ENCODE results near the gene LYL1.

The LYL1 gene

GRCh38 chr19:13092606-13093235 lies 9.9 kb downstream of the LYL1 start:
- DNase-seq (ENCODE audit: low spot score), result no peak

- DNase-seq (ENCODE audit: low spot score), result no peak
These were observed 10.5 kb downstream of the LYL1 start for GRCh38 chr19:13092158-13092543.

GRCh38 chr19:13091400-13092157 lies 11.1 kb downstream of the LYL1 start:
- DNase-seq (ENCODE audit: low spot score), result peak; percentile 89

- no peak for DNase-seq (ENCODE audit: low spot score)
These were observed 12.0 kb downstream of the LYL1 start for GRCh38 chr19:13090511-13091231.

- no peak for DNase-seq (ENCODE audit: low spot score)
These were observed 12.7 kb downstream of the LYL1 start for GRCh38 chr19:13089857-13090507.

GRCh38 chr19:13089139-13089856 lies 13.4 kb downstream of the LYL1 start:
- no peak for DNase-seq (ENCODE audit: low spot score)

GRCh38 chr19:13087795-13088537 lies 14.7 kb downstream of the LYL1 start:
- DNase-seq (ENCODE audit: low spot score), result no peak

GRCh38 chr19:13087295-13087694 lies 15.4 kb downstream of the LYL1 start:
- no peak for DNase-seq (ENCODE audit: low spot score)

GRCh38 chr19:13086341-13086740 lies 16.3 kb downstream of the LYL1 start:
- no peak for DNase-seq (ENCODE audit: low spot score)

- no peak for DNase-seq (ENCODE audit: low spot score)
These were observed 17.0 kb downstream of the LYL1 start for GRCh38 chr19:13085666-13086065.

- DNase-seq (ENCODE audit: low spot score), result no peak
These were observed 19.0 kb downstream of the LYL1 start for GRCh38 chr19:13083627-13084026.

GRCh38 chr19:13083008-13083404 lies 19.7 kb downstream of the LYL1 start:
- DNase-seq (ENCODE audit: low spot score), result no peak

GRCh38 chr19:13082192-13083007 lies 20.3 kb downstream of the LYL1 start:
- DNase-seq (ENCODE audit: low spot score), result no peak

GRCh38 chr19:13079542-13079986 lies 23.1 kb downstream of the LYL1 start:
- DNase-seq (ENCODE audit: low spot score), result no peak

- DNase-seq (ENCODE audit: low spot score), result no peak
These were observed 23.6 kb downstream of the LYL1 start for GRCh38 chr19:13078897-13079541.

- DNase-seq (ENCODE audit: low spot score), result no peak
These were observed 24.3 kb downstream of the LYL1 start for GRCh38 chr19:13078381-13078780.

- DNase-seq (ENCODE audit: low spot score), result no peak
These were observed 25.4 kb downstream of the LYL1 start for GRCh38 chr19:13077240-13077639.

GRCh38 chr19:13076787-13077186 lies 25.9 kb downstream of the LYL1 start:
- no peak for DNase-seq (ENCODE audit: low spot score)

GRCh38 chr19:13076320-13076719 lies 26.3 kb downstream of the LYL1 start:
- no peak for DNase-seq (ENCODE audit: low spot score)

- DNase-seq (ENCODE audit: low spot score), result no peak
These were observed 28.3 kb downstream of the LYL1 start for GRCh38 chr19:13074378-13074777.
